ENCODE data around the gene ITGAL.
A peak's percentile ranks its signal among the peaks of the same experiment; 100 is the strongest.
"Not testable (repeated sequence)": the region's sequence is repeated elsewhere in the genome, so short reads cannot be mapped to it uniquely, and the experiment has no call there.

Gene ITGAL

DNA sequence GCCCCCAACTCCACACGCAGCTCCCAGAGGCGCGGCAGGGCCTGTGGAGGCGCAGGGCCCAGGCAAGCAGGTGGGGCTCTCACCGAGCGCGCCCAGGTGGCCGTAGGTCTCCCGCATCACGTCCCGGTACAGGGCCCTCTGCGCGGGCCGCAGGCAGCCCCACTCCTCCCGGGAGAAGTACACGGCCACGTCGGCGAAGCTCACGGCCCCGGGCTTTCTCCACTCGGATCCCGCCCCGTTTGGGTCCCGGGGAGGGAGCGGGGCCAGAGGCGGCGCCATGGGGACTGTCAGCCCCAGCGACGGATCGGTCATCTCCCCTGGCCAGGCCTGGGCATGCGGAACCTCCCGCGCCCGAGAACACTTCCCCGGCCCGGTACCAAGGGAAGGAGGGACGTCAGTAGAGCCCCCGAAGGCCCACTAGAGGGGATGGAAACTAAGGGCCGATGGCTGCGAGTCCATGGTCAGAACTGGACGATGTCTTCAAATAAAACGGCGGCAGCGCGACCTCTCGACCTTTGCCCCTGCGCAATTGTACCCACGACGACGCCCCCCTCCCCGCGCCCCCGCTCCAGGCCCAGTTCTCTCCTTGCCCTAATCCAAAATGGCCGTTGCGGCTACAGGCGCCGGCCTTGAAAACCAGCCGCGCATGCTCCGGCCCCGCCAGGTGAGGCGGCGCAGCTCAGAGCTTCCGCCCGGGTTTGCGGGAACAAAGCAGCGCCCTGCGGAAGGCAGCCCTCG lies 62.0 kb downstream of the ITGAL start, which contains the start of gene ZNF747:
ZNF747 (minus strand) TSS at position 491 of the 738 bp plus-strand sequence; CDS start at position 312, 179 bp downstream.
- intact Hi-C loops (cut with DNase I): loop anchor here (1.0 to 10.0 kb wide), 3 partner anchors 24 to 120 kb away; partner anchors contain the start of genes FBRS, PRR14, ZNF688 and ZNF764
- peak; percentile 86 to 98 (median 94) for DNase-seq

DNA sequence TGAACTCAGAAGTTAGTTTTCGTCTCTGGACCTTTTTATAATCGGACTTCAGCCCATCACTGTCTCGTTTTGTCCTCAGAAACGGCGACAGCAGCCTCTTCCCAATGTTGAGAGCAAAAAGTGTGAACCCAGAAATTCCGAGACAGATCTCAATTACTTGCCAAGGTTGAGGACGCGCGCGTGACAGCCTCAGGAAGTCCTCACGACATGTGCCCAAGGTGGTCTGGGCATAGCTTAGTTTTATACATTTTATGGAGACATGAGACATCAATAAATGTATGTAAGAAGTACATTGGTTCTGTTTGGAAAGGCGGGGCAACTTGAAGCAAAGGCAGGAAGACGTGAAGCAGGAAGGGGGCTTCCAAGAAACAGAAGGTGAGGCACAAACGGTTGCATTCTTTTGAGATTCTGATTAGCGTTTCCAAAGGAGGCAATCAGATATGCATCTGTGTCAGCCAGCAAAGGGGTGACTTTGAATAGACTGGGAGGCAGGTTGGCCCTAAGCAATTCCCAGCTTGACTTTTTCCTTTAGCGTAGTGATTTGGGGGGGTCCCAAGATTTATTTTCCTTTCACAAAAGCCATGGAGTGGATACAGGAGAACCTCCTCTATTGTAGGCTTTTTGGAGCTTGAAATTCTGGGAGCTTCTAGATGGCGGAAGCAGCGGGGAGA lies 62.7 kb downstream of the ITGAL start:
- intact Hi-C loops (cut with DNase I): loop anchor here (5.0 to 10.0 kb wide), 2 partner anchors 37 to 120 kb away; partner anchors contain the start of genes FBRS, PRR14 and ZNF688
- no peak for DNase-seq

DNA sequence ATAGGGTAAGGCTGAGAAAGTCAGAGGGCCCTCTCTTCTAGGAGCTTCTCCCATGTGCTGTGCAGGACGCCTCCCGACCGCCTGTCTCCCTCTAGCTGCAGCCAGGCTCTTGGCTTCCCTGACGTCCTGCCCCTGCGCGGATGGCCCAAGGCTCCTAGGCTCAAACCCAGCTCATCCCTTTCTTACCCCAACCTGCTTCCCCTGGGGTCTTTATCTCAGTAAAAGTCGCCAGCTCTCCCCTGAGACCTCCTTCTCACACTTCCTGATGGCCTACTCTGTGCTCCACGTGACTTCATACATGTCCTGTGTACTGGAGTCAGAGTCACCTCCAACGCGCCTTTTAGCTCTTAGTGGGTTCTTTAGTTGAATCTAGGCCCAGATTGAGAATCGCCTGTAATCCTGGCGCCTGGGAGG lies 63.2 kb downstream of the ITGAL start:
- intact Hi-C loops (cut with DNase I): loop anchor here (5.0 to 10.0 kb wide), 2 partner anchors 37 to 119 kb away; partner anchors contain the start of genes FBRS, PRR14 and ZNF688
- DNase-seq: peak in 38 of 42 donors; percentile 14 to 72 (median 54)

DNA sequence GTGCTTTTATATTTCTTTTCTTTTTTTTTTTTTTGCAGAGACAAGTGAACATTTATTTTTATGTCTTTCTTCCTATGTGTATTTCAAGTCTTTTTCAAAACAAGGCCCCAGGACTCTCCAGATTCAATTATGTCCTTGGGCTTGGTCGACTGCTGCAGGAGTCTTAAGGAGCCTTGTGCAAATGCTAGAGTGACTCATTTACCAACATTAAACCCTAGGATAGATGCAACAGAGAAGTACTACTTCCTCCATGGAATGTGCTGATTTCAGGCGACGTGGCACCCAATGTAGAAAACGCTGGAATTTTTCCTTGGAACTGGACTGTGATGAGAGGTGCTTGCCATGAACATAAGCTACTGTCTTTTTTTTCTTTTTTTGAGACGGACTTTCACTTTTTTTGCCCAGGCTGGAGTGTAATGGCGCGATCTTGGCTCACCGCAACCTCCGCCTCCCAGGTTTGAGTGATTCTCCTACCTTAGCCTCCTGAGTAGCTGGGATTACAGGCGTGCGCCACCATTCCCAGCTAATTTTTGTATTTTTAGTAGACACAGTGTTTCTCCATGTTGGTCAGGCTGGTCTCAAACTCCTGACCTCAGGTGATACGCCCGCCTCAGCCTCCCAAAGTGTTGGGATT lies 64.0 kb downstream of the ITGAL start:
- intact Hi-C loops (cut with DNase I): loop anchor here (5.0 to 10.0 kb wide), 2 partner anchors 36 to 118 kb away; partner anchors contain the start of genes FBRS, PRR14 and ZNF688
- not testable (repeated sequence) for DNase-seq

DNA sequence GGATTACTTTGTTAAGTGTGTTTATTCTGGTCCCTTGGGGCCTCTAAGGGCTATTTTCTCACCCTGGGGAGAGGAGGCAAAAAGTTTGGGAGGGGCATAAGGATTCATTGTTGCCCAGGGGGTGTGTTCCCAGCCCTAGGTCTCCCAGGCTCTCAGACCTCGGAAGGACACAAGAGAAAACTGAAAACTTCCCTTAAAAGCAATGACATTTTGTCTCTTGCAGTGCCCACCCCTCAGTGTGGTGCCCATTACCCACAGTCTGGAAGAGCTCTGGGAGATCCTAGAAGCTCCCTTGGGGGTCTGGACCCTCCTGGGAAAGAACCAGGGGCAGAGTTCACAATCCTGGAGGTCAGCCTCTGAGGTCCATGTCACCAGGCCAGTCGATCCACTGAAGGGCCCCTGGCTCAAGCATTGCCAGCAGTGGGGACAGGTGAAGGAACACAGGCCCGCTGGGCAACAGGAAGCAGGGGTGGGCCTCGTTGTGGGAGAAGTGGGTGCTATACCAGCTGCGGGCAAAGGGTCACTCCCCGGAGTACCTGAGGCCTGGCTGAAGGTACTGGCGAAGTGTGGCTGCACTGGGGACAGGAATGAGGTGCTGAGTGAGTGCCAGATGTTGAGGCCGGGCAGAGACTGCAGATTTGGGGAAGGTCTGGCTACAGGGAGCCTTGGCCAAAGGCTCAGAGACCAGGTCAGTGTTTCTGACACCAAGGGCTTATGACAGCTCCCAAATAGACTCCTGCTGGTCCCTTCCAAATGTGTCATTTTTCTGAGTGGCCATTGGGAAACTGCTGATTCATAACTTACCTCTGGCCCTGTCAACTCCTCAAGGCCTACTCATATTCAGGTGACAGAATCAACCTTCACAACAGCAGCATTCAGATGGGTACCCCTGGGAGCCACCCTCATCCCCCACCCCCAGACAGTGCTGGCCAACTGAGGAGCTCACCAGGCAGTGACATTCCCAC lies 66.7 kb downstream of the ITGAL start:
- intact Hi-C loops (cut with DNase I): loop anchor here (5.0 to 10.0 kb wide), 2 partner anchors 33 to 116 kb away; partner anchors contain the start of genes FBRS, PRR14 and ZNF688

DNA sequence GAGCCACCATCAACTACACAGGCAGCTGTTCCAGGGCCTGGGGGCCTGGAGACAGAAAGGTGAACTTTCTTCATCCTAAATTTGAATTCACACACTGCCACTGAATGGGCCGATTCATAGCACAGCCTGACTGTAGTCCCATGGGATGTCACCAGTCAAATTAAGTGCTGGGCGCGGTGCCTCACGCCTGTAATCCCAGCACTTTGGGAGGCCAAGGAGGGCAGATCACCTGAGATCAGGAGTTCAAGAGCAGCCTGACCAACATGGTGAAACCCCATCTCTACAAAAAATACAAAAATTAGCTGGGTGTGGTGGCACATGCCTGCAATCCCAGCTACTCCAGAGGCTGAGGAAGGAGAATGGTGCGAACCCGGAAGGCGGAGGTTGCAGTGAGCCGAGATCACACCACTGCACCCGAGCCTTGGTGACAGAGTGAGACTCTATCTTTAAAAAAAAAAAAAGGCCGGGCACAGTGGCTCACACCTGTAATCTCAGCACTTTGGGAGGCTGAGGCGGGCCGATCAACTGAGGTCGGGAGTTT lies 67.5 kb downstream of the ITGAL start:
- not testable (repeated sequence) for DNase-seq
- intact Hi-C loops (cut with DNase I): loop anchor here (5.0 to 10.0 kb wide), 2 partner anchors 32 to 115 kb away; partner anchors contain the start of genes FBRS, PRR14 and ZNF688

More for the DNA sequence above, 66.7 kb downstream of the ITGAL start:
- DNase-seq: no peak

DNA sequence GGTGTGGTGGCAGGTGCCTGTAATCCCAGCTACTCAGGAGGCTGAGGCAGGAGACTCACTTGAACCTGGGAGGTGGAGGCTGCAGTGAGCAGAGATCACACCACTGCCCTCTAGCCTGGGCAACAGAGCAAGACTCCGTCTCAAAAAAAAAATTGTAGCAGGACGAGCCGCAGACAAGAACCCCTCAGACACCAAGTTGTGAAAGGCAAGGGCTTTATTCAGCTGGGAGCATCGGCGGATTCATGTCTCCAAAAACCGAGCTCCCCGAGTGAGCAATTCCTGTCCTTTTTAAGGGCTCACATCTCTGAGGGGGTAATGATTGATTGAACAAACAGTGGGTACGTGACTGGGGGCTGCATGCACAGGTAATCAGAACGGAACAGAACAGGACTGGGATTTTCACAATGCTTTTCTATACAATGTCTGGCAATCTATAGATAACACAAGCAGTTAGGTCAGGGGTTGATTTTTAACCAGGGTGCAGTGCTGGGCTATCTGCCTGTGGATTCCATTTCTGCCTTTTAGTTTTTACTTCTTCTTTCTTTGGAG lies 68.4 kb downstream of the ITGAL start:
- intact Hi-C loops (cut with DNase I); DNase-seq: not testable (repeated sequence)

DNA sequence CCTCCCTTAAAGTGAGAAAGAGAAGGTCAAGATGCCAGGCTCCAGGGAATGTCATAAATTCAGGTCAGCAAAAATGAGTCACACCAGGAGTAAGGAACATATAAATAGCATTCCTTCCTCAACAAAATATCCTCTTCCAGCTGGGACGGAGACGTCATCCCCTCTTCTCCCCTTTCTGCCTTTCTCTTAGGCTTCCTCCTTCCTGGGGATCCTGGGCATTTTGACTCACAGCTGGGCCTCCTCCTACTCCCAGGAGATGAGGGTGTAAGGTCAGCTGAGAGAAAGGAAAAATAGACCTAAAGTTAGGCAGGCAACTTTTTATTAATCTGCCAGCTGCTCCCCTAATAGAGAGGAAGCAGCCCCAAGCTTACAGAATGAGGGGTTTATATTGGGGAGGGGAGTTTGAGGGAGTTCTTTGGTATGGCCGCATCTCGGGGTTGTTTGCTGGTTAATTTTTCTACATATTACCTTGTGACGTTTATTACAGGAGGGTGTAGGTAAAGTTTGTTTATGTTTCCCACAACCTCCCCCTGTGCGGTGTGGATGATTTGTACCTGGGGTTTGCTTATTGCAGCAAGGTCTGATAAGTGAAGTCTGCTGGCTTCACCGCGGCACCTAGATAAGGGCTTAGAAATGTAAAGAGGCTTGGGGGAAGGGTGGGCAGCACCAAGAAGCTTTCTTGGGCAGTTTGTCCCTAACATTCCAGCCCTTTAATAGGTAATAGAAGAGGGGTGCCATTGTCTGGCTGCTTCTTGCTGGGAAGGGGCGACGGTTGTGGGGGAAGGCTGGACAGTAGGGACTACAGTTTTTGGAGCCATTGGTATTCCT lies 69.2 kb downstream of the ITGAL start:
- intact Hi-C loops (cut with DNase I): no loop called here
- DNase-seq: no peak

DNA sequence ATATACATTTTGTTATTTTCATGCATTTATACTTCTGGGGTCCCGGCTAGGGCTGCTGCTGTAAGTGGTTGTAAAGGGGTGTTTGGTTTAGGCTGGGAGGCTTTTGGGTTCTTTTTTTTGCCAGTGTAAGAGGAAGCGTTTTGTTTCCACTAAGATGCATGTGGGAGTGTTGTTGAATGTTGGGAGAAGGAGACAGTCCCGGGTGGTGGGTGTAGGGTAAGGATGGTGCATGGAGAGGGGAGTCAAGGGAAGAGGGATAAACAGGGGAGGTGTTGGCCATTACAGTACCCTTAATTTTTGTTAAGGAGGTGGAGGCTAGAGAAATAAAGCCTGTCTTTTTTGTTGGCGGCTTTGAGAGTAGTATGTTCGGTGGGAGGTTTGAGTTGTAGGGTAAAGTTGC lies 70.5 kb downstream of the ITGAL start:
- no peak for DNase-seq
- intact Hi-C loops (cut with DNase I): no loop called here

DNA sequence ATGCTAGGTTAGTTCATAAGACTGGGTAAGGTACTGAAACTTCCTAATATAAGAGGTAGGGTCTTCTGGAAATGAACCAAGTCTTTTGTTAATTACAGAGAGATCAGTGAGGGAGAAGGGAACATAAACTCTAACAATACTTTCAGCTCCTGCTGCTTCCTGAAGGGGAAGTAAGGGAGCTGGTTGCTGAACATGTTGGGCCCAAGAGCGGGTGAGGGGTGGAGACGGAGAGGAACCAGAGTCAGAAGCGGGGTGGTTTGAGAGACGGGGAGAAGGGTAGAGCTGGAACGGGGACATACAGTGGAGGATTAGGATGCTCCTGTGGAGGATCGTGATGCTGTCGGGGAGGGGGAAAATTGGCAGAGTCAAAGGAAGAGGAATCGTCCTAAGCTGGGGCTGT lies 73.6 kb downstream of the ITGAL start:
- DNase-seq: no peak

DNA sequence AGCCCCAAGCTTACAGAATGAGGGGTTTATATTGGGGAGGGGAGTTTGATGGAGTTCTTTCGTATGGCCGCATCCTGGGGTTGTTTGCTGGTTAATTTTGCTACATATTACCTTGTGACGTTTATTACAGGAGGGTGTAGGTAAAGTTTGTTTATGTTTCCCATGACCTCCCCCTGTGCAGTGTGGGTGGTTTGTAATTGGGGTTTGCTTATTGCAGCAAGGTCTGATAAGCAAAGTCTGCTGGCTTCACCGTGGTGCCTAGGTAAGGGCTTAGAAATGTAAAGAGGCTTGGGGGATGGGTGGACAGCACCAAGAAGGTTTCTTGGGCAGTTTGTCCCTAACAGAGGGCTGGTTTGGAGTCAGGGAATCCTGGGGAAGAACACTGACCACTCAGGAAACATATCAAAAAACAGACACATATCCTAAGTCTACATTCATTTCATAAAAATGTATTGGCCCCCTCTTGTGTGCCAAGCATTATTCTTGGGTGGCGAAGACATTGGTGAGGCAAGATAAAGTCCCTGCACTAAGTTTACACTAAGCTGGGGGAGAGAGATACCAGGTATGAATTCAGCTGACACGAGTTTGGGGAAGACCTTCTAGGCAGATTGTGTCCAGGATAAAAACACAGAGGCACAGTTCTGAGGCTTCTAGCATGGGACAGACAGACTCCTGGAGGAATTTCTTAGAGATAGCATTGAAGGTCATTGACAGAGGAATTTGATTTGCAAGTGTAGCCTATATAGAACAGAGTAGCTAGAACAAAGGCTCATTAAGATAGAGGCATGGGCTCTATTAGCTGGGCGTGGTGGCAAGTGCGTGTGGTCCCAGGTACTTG lies 76.1 kb downstream of the ITGAL start:
- no peak for DNase-seq
- intact Hi-C loops (cut with DNase I): no loop called here

More for the DNA sequence above, 73.6 kb downstream of the ITGAL start:
- intact Hi-C loops (cut with DNase I): no loop called here

DNA sequence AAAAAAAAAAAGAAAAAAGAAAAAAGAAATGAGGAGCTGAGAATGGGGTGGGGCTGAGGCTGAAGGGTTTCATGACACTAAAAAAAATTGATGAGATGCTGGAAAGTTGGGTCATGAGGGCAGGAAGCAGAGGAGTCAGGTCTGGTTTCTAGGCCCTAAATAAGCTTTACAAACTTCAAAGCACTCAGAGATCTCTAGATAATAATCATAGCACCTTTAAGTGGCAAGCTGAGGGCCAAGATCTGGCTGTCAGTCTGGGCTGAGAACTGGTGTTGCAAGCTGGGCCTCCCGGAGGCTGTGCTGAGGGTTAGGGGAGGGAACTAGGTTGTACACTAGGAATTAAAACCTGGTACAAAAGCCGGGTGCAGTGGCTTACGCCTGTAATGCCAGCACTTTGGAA lies 79.2 kb downstream of the ITGAL start:
- intact Hi-C loops (cut with DNase I): no loop called here
- no peak for DNase-seq

DNA sequence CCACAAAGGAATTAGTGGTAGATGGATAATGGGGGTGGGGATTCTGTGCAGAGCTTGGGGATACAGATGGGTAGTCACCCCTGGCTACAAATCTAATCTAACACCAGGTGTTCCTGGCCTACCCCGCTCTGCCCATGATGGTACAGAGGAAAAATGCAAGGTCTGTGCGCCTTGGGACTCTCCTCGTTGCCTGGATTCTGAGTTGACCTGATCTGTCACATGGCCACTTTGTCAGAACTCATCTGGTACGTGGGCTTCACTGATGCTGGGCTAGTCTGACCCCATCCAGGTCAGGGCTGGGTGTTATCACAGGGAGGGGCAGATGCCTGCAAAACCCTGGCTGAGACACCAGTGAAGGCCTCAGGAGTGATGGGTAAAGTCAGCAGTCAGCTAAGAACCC lies 80.4 kb downstream of the ITGAL start:
- DNase-seq: no peak
- intact Hi-C loops (cut with DNase I): no loop called here

DNA sequence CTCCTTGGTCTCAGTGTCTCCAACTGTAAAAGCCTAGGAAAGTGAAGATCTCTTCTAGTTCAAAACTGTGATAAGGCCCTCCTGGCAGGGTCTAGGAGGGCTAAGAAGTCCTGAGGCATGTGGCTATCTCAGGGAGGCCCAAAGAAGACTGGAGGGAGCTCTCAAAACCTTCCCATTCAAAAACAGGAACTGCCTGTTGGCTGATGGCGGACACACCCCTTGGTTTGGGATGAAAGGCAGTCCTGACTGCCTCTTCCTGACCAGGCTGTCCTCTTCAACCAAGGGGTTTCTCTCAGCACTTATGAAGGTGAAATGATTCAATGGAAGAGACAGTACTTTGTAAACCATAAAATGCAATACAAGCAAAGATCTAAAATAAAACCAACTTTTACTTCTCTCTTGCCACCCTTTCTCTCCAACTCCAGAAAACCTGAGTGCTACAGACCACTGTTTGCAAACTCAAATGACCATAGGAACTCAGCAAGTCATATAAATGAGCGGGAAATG lies 80.9 kb downstream of the ITGAL start:
- intact Hi-C loops (cut with DNase I): no loop called here
- no peak for DNase-seq

DNA sequence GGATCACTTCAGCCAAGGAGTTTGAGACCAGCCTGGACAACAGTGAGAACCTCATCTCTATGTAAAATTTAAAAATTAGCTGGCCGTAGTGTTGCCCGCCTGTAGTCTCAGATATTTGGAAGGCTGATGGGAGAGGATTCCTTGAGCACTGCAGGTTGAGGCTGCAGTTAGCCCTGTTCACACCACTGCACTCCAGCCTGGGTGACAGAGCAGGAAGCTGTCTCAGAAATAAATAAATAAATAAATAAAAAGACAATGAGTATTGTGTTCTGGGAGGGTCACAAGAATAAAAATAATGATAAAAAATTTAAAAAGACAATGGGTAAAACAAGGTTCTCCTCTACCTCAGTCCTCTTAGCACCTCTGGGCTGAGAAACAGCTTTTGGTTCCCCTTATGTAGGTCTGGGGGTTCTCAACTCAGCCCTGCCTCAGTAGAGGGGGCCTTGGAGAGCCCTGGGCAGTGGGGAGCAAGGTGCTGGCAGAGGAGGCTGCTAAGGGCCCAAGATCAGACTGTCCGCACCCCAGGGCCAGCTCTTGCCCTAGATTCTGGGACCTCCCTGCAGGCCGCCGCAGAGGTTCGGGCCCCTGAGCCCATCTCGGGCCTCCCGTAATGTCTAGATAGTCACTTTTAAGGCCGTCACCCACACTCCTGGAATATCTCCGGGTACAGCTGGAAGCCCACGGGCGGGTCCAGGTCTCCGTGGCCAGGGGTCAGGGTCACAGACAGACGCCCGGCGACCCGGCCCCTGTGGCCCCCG lies 82.2 kb downstream of the ITGAL start:
- intact Hi-C loops (cut with DNase I): no loop called here
- no peak for DNase-seq
